IPS DF 4.7 (cell line): Measurements from ENCODE around the gene CCL19.

Experiments used
- DNase-seq: peaks from one replicate; pipeline ENCODE4 v3.0.0-alpha.2; 2013; ENCODE audit warnings: low spot score; ENCODE audit errors: extremely low read depth

The CCL19 gene

GRCh38 chr9:34662526-34663302 lies 28.4 kb downstream of the CCL19 start, which contains the start of gene CCL27:
TSS of gene CCL27 (minus strand) at chr9:34662657. CDS start at chr9:34662633, 24 bp downstream.
- DNase-seq, result no peak

GRCh38 chr9:34659592-34660253 lies 31.4 kb downstream of the CCL19 start:
- no peak for DNase-seq

DNA sequence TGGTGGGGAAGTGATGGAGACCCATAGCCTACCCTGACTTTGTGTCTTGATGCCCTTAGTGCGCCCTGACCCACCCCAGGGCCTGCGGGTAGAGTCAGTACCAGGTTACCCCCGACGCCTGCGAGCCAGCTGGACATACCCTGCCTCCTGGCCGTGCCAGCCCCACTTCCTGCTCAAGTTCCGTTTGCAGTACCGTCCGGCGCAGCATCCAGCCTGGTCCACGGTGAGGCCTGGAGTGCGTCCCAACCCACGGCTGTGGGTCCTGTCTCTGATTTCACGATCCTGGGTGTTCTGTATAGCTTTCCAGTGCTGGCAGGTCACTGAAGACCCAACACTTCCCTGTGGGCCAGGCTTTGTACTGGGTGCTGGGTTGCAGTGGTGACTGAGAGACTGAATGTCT lies 32.6 kb downstream of the CCL19 start:
- DNase-seq, result no peak

DNA sequence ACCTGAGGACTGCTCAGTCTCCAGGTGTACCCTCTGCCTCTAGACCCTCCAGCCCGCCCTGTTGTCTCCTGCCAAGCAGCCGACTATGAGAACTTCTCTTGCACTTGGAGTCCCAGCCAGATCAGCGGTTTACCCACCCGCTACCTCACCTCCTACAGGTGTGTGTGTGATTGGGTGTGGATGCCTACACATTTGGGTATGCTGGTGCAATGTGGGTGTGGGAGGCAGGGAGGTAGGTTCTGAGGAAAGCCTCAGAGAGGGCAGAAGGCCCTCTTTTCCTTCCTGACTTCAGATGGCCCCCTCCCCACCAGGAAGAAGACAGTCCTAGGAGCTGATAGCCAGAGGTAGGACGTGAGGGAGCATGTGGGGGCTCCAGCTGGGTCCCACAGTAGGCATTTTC lies 34.1 kb downstream of the CCL19 start:
- DNase-seq, result no peak

- no peak for DNase-seq
These were observed 35.7 kb downstream of the CCL19 start for GRCh38 chr9:34655394-34655793.

GRCh38 chr9:34654323-34655051 lies 36.6 kb downstream of the CCL19 start:
- DNase-seq, result no peak

DNA sequence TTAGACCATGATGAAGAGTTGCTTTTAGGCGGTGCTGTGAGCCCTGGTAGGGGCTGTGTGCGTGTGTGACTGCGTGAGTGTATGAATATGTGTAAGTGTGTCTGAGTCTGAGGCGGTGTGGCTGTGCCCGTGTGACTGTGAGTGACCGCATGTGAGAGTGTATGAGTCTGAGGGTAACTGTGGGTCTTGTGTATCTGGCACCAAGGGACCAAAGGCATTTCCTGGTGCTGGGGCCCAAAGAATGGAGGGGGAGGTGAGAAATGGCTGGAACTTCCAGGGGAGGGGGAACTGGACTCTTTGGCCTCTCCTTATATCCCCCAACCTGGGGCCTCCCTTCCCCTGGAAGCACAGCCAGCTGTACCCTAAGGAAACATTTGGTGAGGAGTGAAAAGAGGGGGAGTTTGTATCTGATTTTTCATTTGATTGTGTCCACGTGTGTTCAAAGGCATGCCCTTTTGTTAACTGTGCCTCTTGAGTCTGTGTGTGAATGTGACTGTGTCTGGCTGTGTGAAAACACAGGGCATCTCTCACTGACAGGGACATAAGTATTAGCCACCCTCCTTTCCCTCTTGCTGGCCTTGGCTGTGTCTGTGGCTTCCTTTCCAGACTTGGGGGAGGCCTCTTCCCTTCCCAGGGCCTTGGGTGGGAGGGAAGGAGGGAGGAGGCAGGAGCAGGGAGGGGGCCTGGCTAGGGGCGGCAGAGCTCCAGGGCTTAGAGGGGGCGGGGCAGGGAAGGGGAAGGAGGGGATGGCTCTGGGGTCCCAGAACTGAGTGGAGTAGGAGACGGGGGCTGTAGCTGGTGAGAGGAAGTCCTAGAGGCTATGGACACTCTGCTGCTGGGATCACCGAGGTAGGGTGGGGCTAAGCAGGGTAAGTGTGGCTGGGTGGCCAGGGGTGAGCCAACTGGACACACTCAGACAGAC lies 37.7 kb downstream of the CCL19 start:
- DNase-seq, result no peak

DNA sequence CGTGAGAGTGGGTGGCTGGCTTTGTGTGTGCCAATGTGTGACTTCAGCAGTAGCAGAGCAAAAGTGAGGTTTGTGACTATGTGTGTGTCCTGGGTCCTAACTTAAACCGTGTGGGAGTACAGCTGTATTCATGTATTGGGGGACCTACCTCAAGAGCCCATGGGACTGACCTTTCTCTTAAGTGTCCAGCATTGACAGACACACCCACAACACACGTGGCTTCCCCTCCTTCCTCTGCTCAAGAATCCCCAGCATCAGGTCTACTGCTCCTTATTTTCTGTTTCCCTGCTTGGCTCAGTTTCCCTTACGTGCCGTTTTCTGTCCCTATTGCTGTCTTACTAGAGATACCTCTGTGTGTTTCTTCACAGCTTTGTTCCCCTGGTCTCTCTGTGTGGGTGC lies 38.5 kb downstream of the CCL19 start:
- DNase-seq, result no peak

DNA sequence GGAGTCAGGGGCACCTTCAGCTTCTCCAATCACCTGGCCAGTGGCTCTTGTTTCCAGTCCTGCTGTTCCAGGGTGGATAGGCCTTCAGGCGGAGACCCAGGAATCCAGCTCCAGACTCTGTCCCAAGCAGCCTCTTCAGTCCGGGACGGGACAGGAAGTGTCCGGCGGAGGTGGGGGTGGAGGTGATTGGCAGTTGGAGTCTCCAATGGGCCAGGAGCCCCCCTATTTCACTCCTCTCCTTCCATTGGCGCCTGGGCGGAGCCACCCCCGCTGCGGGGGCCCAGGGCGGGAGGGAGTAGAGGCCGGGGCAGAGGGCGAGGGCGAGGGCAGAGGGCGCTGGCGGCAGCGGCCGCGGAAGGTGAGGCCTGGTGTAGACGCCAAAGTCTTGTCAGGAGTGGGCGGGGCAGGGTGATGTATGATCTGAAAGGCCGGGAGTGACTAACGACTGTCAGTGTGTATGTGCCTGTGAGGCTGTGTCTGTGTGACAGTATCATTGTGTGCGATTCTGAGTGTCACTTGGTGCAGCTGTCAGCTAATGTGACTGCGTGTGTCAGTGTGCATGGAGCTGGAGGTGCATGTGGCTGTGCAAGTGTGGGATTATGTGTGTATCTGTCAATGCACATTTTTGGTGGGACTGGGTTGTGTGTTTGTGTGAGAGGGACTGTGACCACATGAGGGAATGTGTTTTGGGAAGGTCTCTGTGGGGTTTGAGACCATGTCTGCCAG lies 39.0 kb downstream of the CCL19 start, which contains the start of gene IL11RA:
Gene IL11RA, plus strand, starts transcription at position 310 of the 726 bp plus-strand sequence. CDS start 3,033 bp downstream, outside the sequence.
- DNase-seq, result no peak

DNA sequence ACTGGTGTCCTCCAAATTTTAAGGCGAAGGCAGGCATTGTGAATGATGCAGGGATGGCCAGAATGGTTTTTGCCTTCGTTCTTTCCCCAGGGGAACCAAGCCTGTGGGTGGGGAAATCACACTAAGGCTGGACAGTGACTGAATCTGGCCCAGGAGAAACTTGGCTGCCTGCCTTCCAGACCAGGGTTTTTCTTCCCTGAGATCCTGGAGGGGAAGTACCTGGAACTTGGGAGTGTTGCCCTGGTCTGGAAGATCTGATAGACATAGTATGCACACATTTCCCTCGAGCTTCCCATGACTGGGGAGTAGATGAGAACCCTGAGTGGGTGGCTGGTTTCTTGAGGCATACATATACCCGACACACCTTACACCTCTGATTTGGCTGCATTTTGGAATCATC lies 39.8 kb downstream of the CCL19 start:
- no peak for DNase-seq

DNA sequence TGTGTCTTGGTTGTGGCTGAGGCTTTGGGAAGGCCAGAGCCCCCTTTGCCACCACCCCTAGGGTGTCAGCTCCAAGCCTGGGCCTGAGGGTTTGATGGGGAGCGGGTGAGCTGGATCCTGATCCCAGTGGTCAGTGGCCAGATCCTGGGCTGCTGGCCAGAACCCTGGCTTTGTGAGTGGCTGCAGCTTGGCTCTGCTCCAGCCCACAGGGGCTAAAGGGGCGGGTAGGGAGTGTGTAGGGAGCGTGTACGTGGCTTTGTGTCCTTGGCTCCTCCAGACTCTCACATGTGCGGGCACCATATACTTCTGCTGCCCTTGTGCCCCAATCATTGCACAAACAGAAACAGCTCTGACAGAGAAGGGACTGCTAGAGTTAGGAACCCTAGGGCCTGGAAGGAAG lies 40.3 kb downstream of the CCL19 start:
- DNase-seq, result no peak

DNA sequence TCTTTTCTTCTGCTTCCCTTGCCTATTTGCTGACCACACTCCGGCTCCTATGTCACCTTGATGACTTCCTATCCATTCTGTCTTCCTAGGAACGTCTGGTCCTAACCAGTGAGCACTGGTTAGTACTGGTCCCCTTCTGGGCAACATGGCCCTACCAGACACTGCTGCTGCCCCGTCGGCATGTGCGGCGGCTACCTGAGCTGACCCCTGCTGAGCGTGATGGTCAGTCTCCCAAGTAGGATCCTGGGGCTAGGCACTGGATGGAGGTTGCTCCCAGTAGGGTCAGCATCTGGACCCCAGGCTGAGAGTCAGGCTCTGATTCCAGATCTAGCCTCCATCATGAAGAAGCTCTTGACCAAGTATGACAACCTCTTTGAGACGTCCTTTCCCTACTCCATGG lies 42.4 kb downstream of the CCL19 start:
- no peak for DNase-seq

DNA sequence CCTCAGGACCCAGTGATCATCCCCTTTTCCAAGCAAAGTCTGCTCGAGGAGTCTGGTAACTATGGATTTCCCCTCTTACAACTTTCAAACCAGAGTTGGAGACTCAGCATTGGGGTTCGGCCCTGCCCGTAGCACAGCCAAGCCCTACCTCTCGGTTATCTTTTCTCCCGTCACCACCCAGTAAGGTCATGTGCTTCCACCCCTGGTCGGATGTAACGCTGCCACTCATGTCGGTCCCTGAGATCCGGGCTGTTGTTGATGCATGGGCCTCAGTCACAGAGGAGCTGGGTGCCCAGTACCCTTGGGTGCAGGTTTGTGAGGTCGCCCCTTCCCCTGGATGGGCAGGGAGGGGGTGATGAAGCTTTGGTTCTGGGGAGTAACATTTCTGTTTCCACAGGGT lies 43.4 kb downstream of the CCL19 start:
- no peak for DNase-seq

DNA sequence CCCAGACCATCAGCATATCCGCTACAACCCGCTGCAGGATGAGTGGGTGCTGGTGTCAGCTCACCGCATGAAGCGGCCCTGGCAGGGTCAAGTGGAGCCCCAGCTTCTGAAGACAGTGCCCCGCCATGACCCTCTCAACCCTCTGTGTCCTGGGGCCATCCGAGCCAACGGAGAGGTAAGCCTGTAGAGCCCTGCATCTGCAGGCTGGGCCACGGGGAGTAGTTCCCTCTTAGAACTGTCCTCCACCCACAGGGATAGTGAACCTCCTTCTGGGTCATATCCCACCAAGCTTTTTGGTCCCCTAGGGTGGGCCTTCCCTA lies 44.0 kb downstream of the CCL19 start:
- no peak for DNase-seq

DNA sequence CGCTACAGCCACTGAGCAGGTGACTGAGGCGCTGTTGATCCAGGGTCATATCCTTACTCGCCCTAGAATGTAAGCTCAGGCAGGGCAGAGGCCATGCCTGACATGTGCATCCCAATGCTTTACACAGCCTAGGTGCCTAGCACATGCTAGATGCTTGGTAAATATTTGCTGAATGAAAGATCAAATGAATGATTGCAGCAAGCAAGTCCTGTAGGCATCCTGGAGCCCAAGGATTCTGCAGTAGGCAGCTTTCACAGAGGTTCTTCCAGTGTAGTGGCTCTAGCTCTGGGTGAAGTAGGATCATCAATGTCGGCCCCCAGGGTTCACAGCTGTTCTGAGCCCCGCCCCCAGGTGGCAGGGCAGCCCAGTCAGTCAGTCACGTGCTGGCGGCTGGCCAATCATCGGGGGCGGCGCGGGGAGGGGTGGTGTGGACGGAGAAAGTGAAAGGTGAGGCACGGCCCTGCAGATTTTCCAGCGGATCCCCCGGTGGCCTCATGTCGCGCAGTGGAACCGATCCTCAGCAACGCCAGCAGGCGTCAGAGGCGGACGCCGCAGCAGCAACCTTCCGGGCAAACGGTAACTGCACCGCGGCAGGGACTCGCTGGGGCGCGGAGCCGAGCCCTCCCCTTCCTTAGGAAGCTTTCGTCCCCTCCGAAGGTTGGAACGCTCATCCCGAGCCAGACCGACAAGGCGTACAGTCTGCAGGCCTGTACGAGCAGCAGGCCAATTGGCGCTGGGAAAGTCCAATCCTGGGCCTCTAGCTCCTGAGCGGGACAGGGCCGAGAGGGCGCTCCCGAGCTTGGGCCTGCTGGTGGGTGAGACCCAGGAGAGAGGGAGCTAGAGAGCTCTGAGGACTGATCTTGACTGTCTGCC lies 44.6 kb downstream of the CCL19 start, which contains the start of gene GALT:
Gene GALT, plus strand, starts transcription at position 465 of the 873 bp plus-strand sequence. Its CDS starts 30 bp downstream, at position 495.
- no peak for DNase-seq

- DNase-seq, result no peak
These were observed 46.2 kb downstream of the CCL19 start for GRCh38 chr9:34644766-34645314.

DNA sequence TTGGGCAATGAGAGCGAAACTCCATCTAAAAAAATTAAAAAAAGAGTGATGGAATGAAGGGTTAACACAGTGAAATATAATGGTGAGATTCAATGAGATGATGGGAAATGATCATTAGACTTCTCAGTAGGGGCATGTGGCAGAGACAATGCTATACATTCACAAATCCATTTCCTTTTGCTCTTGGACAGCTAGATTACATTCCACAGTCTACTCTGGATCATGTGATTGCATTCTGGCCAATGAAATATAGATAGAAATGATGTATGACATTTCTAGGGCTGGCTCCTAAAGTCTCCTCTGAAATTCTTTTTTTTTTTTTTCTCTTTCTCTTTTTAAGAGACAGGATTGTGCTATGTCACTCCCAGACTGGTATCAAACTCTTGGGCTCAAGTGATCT lies 48.4 kb downstream of the CCL19 start:
- DNase-seq, result no peak
